ENCODE data around the gene RNF213.

DNA sequence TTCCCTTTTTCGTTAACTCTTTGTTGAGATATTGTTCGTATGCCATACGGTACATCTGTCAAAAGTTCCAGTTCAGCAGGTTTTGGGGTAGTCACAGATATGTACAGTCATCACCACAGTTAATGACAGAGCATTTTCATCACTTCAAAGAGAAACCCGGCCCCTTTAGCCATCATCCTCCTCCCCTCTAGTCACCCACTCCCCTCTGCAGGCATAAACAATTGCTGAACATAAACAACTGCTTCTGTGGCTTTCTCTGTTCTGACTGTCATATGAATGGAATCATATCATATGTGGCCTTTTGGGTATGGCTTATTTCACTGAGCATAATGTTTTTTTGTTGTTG, 59.3 kb downstream of the RNF213 start:
- TF ChIP-seq, protein P1, sequence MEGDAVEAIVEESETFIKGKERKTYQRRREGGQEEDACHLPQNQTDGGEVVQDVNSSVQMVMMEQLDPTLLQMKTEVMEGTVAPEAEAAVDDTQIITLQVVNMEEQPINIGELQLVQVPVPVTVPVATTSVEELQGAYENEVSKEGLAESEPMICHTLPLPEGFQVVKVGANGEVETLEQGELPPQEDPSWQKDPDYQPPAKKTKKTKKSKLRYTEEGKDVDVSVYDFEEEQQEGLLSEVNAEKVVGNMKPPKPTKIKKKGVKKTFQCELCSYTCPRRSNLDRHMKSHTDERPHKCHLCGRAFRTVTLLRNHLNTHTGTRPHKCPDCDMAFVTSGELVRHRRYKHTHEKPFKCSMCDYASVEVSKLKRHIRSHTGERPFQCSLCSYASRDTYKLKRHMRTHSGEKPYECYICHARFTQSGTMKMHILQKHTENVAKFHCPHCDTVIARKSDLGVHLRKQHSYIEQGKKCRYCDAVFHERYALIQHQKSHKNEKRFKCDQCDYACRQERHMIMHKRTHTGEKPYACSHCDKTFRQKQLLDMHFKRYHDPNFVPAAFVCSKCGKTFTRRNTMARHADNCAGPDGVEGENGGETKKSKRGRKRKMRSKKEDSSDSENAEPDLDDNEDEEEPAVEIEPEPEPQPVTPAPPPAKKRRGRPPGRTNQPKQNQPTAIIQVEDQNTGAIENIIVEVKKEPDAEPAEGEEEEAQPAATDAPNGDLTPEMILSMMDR (IDR thresholded peaks at IDR 0.05) = no peak
- TF ChIP-seq MXI1 (IDR thresholded peaks at IDR 0.05; ENCODE audit: low read depth, low read length) (no peak), TEAD4 (IDR thresholded peaks at IDR 0.05; ENCODE audit: borderline replicate concordance, insufficient read depth) (no peak), FOXM1 (IDR thresholded peaks at IDR 0.05; ENCODE audit: low read depth) (no peak), NRF1 (IDR thresholded peaks at IDR 0.05; ENCODE audit: low read depth, low read length) (no peak), RAD21 (IDR thresholded peaks at IDR 0.05; ENCODE audit: low read length) (no peak), TAF1 (IDR thresholded peaks at IDR 0.05; ENCODE audit: borderline replicate concordance, low read depth, low read length) (no peak), SMC3 (IDR thresholded peaks at IDR 0.05; ENCODE audit: low read depth, low read length) (no peak)
- TF ChIP-seq, protein P2, sequence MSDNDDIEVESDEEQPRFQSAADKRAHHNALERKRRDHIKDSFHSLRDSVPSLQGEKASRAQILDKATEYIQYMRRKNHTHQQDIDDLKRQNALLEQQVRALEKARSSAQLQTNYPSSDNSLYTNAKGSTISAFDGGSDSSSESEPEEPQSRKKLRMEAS (IDR thresholded peaks at IDR 0.05; ENCODE audit: low read depth) = no peak

Measured in SK-N-SH (cell line).